ENCODE data around the gene ANKRD40CL.
A peak's percentile ranks its signal among the peaks of the same experiment; 100 is the strongest.

The ANKRD40CL gene

GRCh38 chr17:50797135-50797810 lies 30.0 kb upstream of the ANKRD40CL start:
- DNase-seq = no peak
- H4K8ac ChIP-seq (ENCODE audit: low read depth, low read length) = no peak overlapping the region
- H3K36me3 ChIP-seq (ENCODE audit: control insufficient read depth in 1 of 2, insufficient read depth in 2 of 2, low read length in 2 of 2) = no peaks in the 10 kb centered on the region
- no peak overlapping the region for H3K23ac ChIP-seq (ENCODE audit: low read length)
- H3K4ac ChIP-seq (ENCODE audit: low read depth, low read length) = no peak overlapping the region
- no peak overlapping the region for H2BK5ac ChIP-seq (ENCODE audit: low read depth, low read length, poor library complexity)
- H3K27ac ChIP-seq (ENCODE audit: low read depth, low read length) = no peak overlapping the region
- no peaks in the 10 kb centered on the region for H3K79me2 ChIP-seq (ENCODE audit: control insufficient read depth, insufficient read depth, low read length, poor library complexity)
- no peak overlapping the region for H2AK5ac ChIP-seq (ENCODE audit: low read length)
- no peaks in the 10 kb centered on the region for H3K9me3 ChIP-seq (ENCODE audit: insufficient read depth, low read depth, low read length)
- no peak overlapping the region for H3K14ac ChIP-seq (ENCODE audit: low read length)
- H3K27me3 ChIP-seq (ENCODE audit: insufficient read depth, low read length) = no peaks in the 10 kb centered on the region
- no peak overlapping the region for H2BK12ac ChIP-seq (ENCODE audit: low read length)
- no peak overlapping the region for H2AFZ ChIP-seq (ENCODE audit: insufficient read depth, low read length, poor library complexity)
- WGBS (ENCODE audit: extremely low coverage, insufficient coverage, insufficient read length) = no CpG with 5 or more reads among the region's 11 CpGs
- H3K4me1 ChIP-seq (ENCODE audit: control insufficient read depth in 1 of 2, insufficient read depth in 2 of 2, low read length in 2 of 2) = peaks cover 14 to 19% of the 10 kb centered on the region in 2 experiments
- H3K79me1 ChIP-seq (ENCODE audit: low read length) = peaks cover 14% of the 10 kb centered on the region
- H3K4me3 ChIP-seq (ENCODE audit: low read depth, low read length) = no peak overlapping the region
- no peak overlapping the region for H4K12ac ChIP-seq (ENCODE audit: low read depth, low read length)
- no peak overlapping the region for H2BK120ac ChIP-seq (ENCODE audit: insufficient read depth, low read length, poor library complexity)
- H4K91ac ChIP-seq (ENCODE audit: low read depth, low read length) = no peak overlapping the region
- H3K18ac ChIP-seq (ENCODE audit: low read length) = no peak overlapping the region
- H3K9ac ChIP-seq (ENCODE audit: low read length) = no peak overlapping the region
- H3K4me2 ChIP-seq (ENCODE audit: low read length) = no peak overlapping the region

GRCh38 chr17:50794361-50794760 lies 27.0 kb upstream of the ANKRD40CL start:
- WGBS (ENCODE audit: extremely low coverage, insufficient coverage, insufficient read length) = no CpG with 5 or more reads among the region's 6 CpGs

GRCh38 chr17:50793007-50793406 lies 25.7 kb upstream of the ANKRD40CL start:
- H3K4ac ChIP-seq (ENCODE audit: low read depth, low read length) = no peak overlapping the region
- no peak overlapping the region for H3K18ac ChIP-seq (ENCODE audit: low read length)
- no peak overlapping the region for H2AK5ac ChIP-seq (ENCODE audit: low read length)
- H3K27ac ChIP-seq (ENCODE audit: low read depth, low read length) = no peak overlapping the region
- no peak overlapping the region for H2BK12ac ChIP-seq (ENCODE audit: low read length)
- H3K23ac ChIP-seq (ENCODE audit: low read length) = no peak overlapping the region
- H4K12ac ChIP-seq (ENCODE audit: low read depth, low read length) = no peak overlapping the region
- H2AFZ ChIP-seq (ENCODE audit: insufficient read depth, low read length, poor library complexity) = no peak overlapping the region
- H3K36me3 ChIP-seq (ENCODE audit: control insufficient read depth in 1 of 2, insufficient read depth in 2 of 2, low read length in 2 of 2) = no peaks in the 10 kb centered on the region
- no peaks in the 10 kb centered on the region for H3K79me2 ChIP-seq (ENCODE audit: control insufficient read depth, insufficient read depth, low read length, poor library complexity)
- no peak overlapping the region for H4K91ac ChIP-seq (ENCODE audit: low read depth, low read length)
- H3K14ac ChIP-seq (ENCODE audit: low read length) = no peak overlapping the region
- H4K8ac ChIP-seq (ENCODE audit: low read depth, low read length) = no peak overlapping the region
- H3K4me1 ChIP-seq (ENCODE audit: control insufficient read depth in 1 of 2, insufficient read depth in 2 of 2, low read length in 2 of 2) = peaks cover 8% of the 10 kb centered on the region in 2 experiments
- no peaks in the 10 kb centered on the region for H3K27me3 ChIP-seq (ENCODE audit: insufficient read depth, low read length)
- no CpG with 5 or more reads among the region's 8 CpGs for WGBS (ENCODE audit: extremely low coverage, insufficient coverage, insufficient read length)
- no peak overlapping the region for H3K9ac ChIP-seq (ENCODE audit: low read length)
- H3K4me3 ChIP-seq (ENCODE audit: low read depth, low read length) = no peak overlapping the region
- peaks cover 5% of the 10 kb centered on the region for H3K79me1 ChIP-seq (ENCODE audit: low read length)
- no peak overlapping the region for H2BK120ac ChIP-seq (ENCODE audit: insufficient read depth, low read length, poor library complexity)
- H3K9me3 ChIP-seq (ENCODE audit: insufficient read depth, low read depth, low read length) = no peaks in the 10 kb centered on the region
- H2BK5ac ChIP-seq (ENCODE audit: low read depth, low read length, poor library complexity) = no peak overlapping the region
- no peak for DNase-seq
- no peak overlapping the region for H3K4me2 ChIP-seq (ENCODE audit: low read length)

More at GRCh38 chr17:50794361-50794760, 27.0 kb upstream of the ANKRD40CL start:
- no peak overlapping the region for H3K4me3 ChIP-seq (ENCODE audit: low read depth, low read length)
- H3K14ac ChIP-seq (ENCODE audit: low read length) = no peak overlapping the region
- H2BK12ac ChIP-seq (ENCODE audit: low read length) = no peak overlapping the region
- no peaks in the 10 kb centered on the region for H3K9me3 ChIP-seq (ENCODE audit: insufficient read depth, low read depth, low read length)
- no peak for DNase-seq
- H2BK120ac ChIP-seq (ENCODE audit: insufficient read depth, low read length, poor library complexity) = no peak overlapping the region
- no peak overlapping the region for H4K12ac ChIP-seq (ENCODE audit: low read depth, low read length)
- H3K27ac ChIP-seq (ENCODE audit: low read depth, low read length) = no peak overlapping the region
- no peak overlapping the region for H2AFZ ChIP-seq (ENCODE audit: insufficient read depth, low read length, poor library complexity)
- H3K4me1 ChIP-seq (ENCODE audit: control insufficient read depth in 1 of 2, insufficient read depth in 2 of 2, low read length in 2 of 2) = peaks cover 18% of the 10 kb centered on the region in 2 experiments
- H2AK5ac ChIP-seq (ENCODE audit: low read length) = no peak overlapping the region
- H3K36me3 ChIP-seq (ENCODE audit: control insufficient read depth in 1 of 2, insufficient read depth in 2 of 2, low read length in 2 of 2) = no peaks in the 10 kb centered on the region
- no peak overlapping the region for H3K18ac ChIP-seq (ENCODE audit: low read length)
- no peak overlapping the region for H3K23ac ChIP-seq (ENCODE audit: low read length)
- no peaks in the 10 kb centered on the region for H3K27me3 ChIP-seq (ENCODE audit: insufficient read depth, low read length)
- no peak overlapping the region for H4K91ac ChIP-seq (ENCODE audit: low read depth, low read length)
- no peak overlapping the region for H3K9ac ChIP-seq (ENCODE audit: low read length)
- no peak overlapping the region for H3K4me2 ChIP-seq (ENCODE audit: low read length)
- peaks cover 14% of the 10 kb centered on the region for H3K79me1 ChIP-seq (ENCODE audit: low read length)
- H3K4ac ChIP-seq (ENCODE audit: low read depth, low read length) = no peak overlapping the region
- no peak overlapping the region for H2BK5ac ChIP-seq (ENCODE audit: low read depth, low read length, poor library complexity)
- no peak overlapping the region for H4K8ac ChIP-seq (ENCODE audit: low read depth, low read length)
- H3K79me2 ChIP-seq (ENCODE audit: control insufficient read depth, insufficient read depth, low read length, poor library complexity) = no peaks in the 10 kb centered on the region

GRCh38 chr17:50792132-50792531 lies 24.8 kb upstream of the ANKRD40CL start:
- no CpG with 5 or more reads among the region's 7 CpGs for WGBS (ENCODE audit: extremely low coverage, insufficient coverage, insufficient read length)
- Histone ChIP-seq H3K14ac (ENCODE audit: low read length) (no peak overlapping the region), H4K8ac (ENCODE audit: low read depth, low read length) (no peak overlapping the region), H2BK120ac (ENCODE audit: insufficient read depth, low read length, poor library complexity) (no peak overlapping the region), H2AFZ (ENCODE audit: insufficient read depth, low read length, poor library complexity) (no peak overlapping the region), H4K91ac (ENCODE audit: low read depth, low read length) (no peak overlapping the region), H3K79me2 (ENCODE audit: control insufficient read depth, insufficient read depth, low read length, poor library complexity) (no peaks in the 10 kb centered on the region), H3K27ac (ENCODE audit: low read depth, low read length) (no peak overlapping the region), H3K36me3 (ENCODE audit: control insufficient read depth in 1 of 2, insufficient read depth in 2 of 2, low read length in 2 of 2) (no peaks in the 10 kb centered on the region), H3K27me3 (ENCODE audit: insufficient read depth, low read length) (no peaks in the 10 kb centered on the region), H4K12ac (ENCODE audit: low read depth, low read length) (no peak overlapping the region), H3K9me3 (ENCODE audit: insufficient read depth, low read depth, low read length) (no peaks in the 10 kb centered on the region), H2BK12ac (ENCODE audit: low read length) (no peak overlapping the region), H3K9ac (ENCODE audit: low read length) (no peak overlapping the region), H2AK5ac (ENCODE audit: low read length) (no peak overlapping the region), H3K18ac (ENCODE audit: low read length) (no peak overlapping the region), H2BK5ac (ENCODE audit: low read depth, low read length, poor library complexity) (no peak overlapping the region), H3K4me3 (ENCODE audit: low read depth, low read length) (no peak overlapping the region), H3K79me1 (ENCODE audit: low read length) (peaks cover 4% of the 10 kb centered on the region), H3K4ac (ENCODE audit: low read depth, low read length) (no peak overlapping the region), H3K4me1 (ENCODE audit: control insufficient read depth in 1 of 2, insufficient read depth in 2 of 2, low read length in 2 of 2) (peaks cover 6 to 8% of the 10 kb centered on the region in 2 experiments), H3K23ac (ENCODE audit: low read length) (no peak overlapping the region), H3K4me2 (ENCODE audit: low read length) (no peak overlapping the region)
- DNase-seq = peak in 1 of 2 donors; percentile 14

Measured in trophoblast cell (in vitro differentiated cells and primary cell).